K562 (cell line): ENCODE data around the gene TAF1D. TPM values are rescaled to one million over a fixed set of nuclear protein-coding genes. Genes with fewer than 3 reads are reported as not detected.

Experiments used
- ATAC-seq: fragments of 200-7000 bp; cut with Tn5 transposase; 3 replicates; pipeline ENCODE4 v1.9.1; 2020; ENCODE audit warnings: moderate library complexity
- BruUV-seq: library from RNA; stranded (reverse); fragments of 400-500 nt; replicated peaks from 2 replicates; lab custom pipeline; 2021; lab: Mats Ljungman, UMichigan
- CTCF ChIA-PET: fragments of 300-600 bp; formaldehyde crosslinking; extraction: SDS; loops from one replicate; lab custom pipeline; 2021; ENCODE audit warnings: low intra/inter-chr PET ratio; lab: Yijun Ruan, JAX
- POLR2A ChIA-PET: fragments of 300-600, 350-650 bp; sonication (Branson Sonifier 250); formaldehyde crosslinking; extraction: SDS; loops from one replicate; lab custom pipeline; 2021; ENCODE audit warnings: antibody characterized with exemption, inconsistent platforms; lab: Yijun Ruan, JAX
- DNase-seq, 4 experiments: peaks; one replicate each; pipeline versions ENCODE4 v3.0.0 to v3.0.0-alpha.2; 2011 to 2018; ENCODE audit warnings: low spot score in 3 of 4, mixed read lengths in 3 of 4; ENCODE audit errors: extremely low read depth in 1 of 4
- FAIRE-seq: peaks from 2 replicates; lab custom pipeline; 2011; peaks lifted over from hg19 to GRCh38; lab: Jason Lieb, UNC
- H2AFZ ChIP-seq: 2 replicates; pipeline ENCODE4 v1.6.0; 2011; ENCODE audit warnings: low read depth, low read length, control low read depth, inconsistent platforms
- H3K27ac ChIP-seq: fragments of 200-600 bp; 3 replicates; pipeline ENCODE4 v1.8.0; 2011; ENCODE audit warnings: low read depth, mild to moderate bottlenecking, control low read depth, inconsistent platforms, low read length, moderate library complexity, mixed read lengths; ENCODE audit errors: extremely low read depth
- H3K27me3 ChIP-seq, 2 experiments: fragments of 300-600 bp in 1 of 2; 2 replicates in 1 of 2; 3 replicates in 1 of 2; pipeline versions ENCODE4 v1.6.0 to v1.8.0; 2011; ENCODE audit warnings: inconsistent platforms in 2 of 2, low read length in 2 of 2, mild to moderate bottlenecking in 1 of 2, mixed read lengths in 1 of 2, moderate library complexity in 1 of 2; ENCODE audit not compliant: control insufficient read depth in 2 of 2, insufficient read depth in 2 of 2
- H3K36me3 ChIP-seq: fragments of 300-600 bp; 3 replicates; pipeline ENCODE4 v1.8.0; 2011; ENCODE audit warnings: mild to moderate bottlenecking, low read length, inconsistent platforms; ENCODE audit not compliant: control insufficient read depth, insufficient read depth
- H3K4me1 ChIP-seq, 2 experiments: fragments of 200-600 bp in 1 of 2; replicated peaks in 1 of 2; 2 replicates in 1 of 2; 3 replicates in 1 of 2; pipeline versions ENCODE4 v1.5.1 to v1.8.0; 2011; ENCODE audit warnings: inconsistent platforms in 2 of 2, low read length in 2 of 2, mild to moderate bottlenecking in 1 of 2, mixed read lengths in 1 of 2, moderate library complexity in 1 of 2; ENCODE audit not compliant: control insufficient read depth in 2 of 2, insufficient read depth in 2 of 2
- H3K4me2 ChIP-seq: 2 replicates; pipeline ENCODE4 v1.6.1; 2011; ENCODE audit warnings: low read length, control low read depth, inconsistent platforms, mixed read lengths; ENCODE audit not compliant: insufficient read depth
- H3K4me3 ChIP-seq: fragments of 200-600 bp; sonication (generic), shearing (Covaris generic); 2 replicates; pipeline ENCODE4 v1.5.1; 2016; ENCODE audit warnings: control low read depth, inconsistent platforms
- H3K79me2 ChIP-seq: fragments of 200-600 bp; 3 replicates; pipeline ENCODE4 v1.8.0; 2011; ENCODE audit warnings: low read length, inconsistent platforms; ENCODE audit not compliant: control insufficient read depth, insufficient read depth
- H3K9ac ChIP-seq, 2 experiments: 2 replicates each; pipeline versions ENCODE4 v1.6.0 to v1.6.1; 2011; ENCODE audit warnings: low read depth in 2 of 2, low read length in 2 of 2, control low read depth in 1 of 2, inconsistent platforms in 1 of 2, mild to moderate bottlenecking in 1 of 2, mixed read lengths in 1 of 2; ENCODE audit not compliant: insufficient read depth in 1 of 2
- H3K9me1 ChIP-seq: one replicate; pipeline ENCODE4 v1.6.0; 2011; ENCODE audit warnings: inconsistent platforms, mild to moderate bottlenecking, low read length, moderate library complexity; ENCODE audit not compliant: control insufficient read depth, insufficient read depth
- H3K9me3 ChIP-seq: replicated peaks from 2 replicates; pipeline ENCODE4 v1.5.1; 2011; ENCODE audit warnings: low read depth, low read length, inconsistent platforms; ENCODE audit not compliant: control insufficient read depth, insufficient read depth
- H4K20me1 ChIP-seq: replicated peaks from 2 replicates; pipeline ENCODE4 v1.6.1; 2011; ENCODE audit warnings: low read length, inconsistent platforms, mixed read lengths; ENCODE audit not compliant: control insufficient read depth, insufficient read depth
- CBFA2T3 ChIP-seq: fragments of 450-650 bp; IDR thresholded peaks from 2 replicates; pipeline ENCODE4 v1.6.1; 2017
- CEBPG ChIP-seq, 3 experiments: fragments of 200-800 bp in 1 of 3; sonication (Bioruptor generic) in 1 of 3; sonication (generic) in 1 of 3; formaldehyde crosslinking in 1 of 3; IDR thresholded peaks in 2 of 3; conservative IDR thresholded peaks in 1 of 3; 2 replicates each; pipeline versions ENCODE4 v1.6.1 to v1.8.0; 2016 to 2022; ENCODE audit warnings: missing compliant biosample characterization in 2 of 3, missing genetic modification characterization in 2 of 3, mild to moderate bottlenecking in 1 of 3, missing genetic modification reagents in 1 of 3
- ESRRB ChIP-seq: fragments of 250-450 bp; sonication (Bioruptor Pico); IDR thresholded peaks from 2 replicates; pipeline ENCODE4 v1.5.0; 2020; ENCODE audit warnings: mild to moderate bottlenecking, moderate library complexity, borderline replicate concordance
- ETV5 ChIP-seq: sonication (generic); formaldehyde crosslinking; IDR thresholded peaks from 2 replicates; pipeline ENCODE4 v1.4.0; 2020; ENCODE audit warnings: low read depth, mild to moderate bottlenecking, missing genetic modification reagents
- GABPB1 ChIP-seq: sonication (generic); formaldehyde crosslinking; IDR thresholded peaks from 2 replicates; pipeline ENCODE4 v1.8.0; 2022; ENCODE audit warnings: mild to moderate bottlenecking, missing genetic modification reagents
- HDAC1 ChIP-seq, 2 experiments: fragments of 450-650 bp; IDR thresholded peaks; 2 replicates each; pipeline ENCODE4 v1.6.1; 2016 to 2017; ENCODE audit warnings: inconsistent platforms in 1 of 2, mild to moderate bottlenecking in 1 of 2, moderate library complexity in 1 of 2
- HMGN3 ChIP-seq: IDR thresholded peaks from 2 replicates; pipeline ENCODE4 v1.6.1; 2011; ENCODE audit warnings: borderline replicate concordance, low read depth, mild to moderate bottlenecking, mixed read lengths, low read length; ENCODE audit not compliant: insufficient read length; ENCODE audit errors: extremely low read depth
- KLF1 ChIP-seq: fragments of 450-650 bp; IDR thresholded peaks from 2 replicates; pipeline ENCODE4 v1.6.1; 2016; ENCODE audit warnings: missing genetic modification characterization, missing compliant biosample characterization
- NR2C1 ChIP-seq, 2 experiments: fragments of 450-650 bp; IDR thresholded peaks; 2 replicates each; pipeline ENCODE4 v1.6.1; 2017; ENCODE audit warnings: mild to moderate bottlenecking in 2 of 2, antibody characterized with exemption in 1 of 2, inconsistent platforms in 1 of 2, missing compliant biosample characterization in 1 of 2, missing genetic modification characterization in 1 of 2
- SMAD4 ChIP-seq: fragments of 250-450 bp; sonication (Bioruptor Pico); conservative IDR thresholded peaks from 2 replicates; pipeline ENCODE4 v1.8.0; 2021; ENCODE audit warnings: inconsistent platforms, mild to moderate bottlenecking, moderate library complexity
- TEAD4 ChIP-seq, 2 experiments: sonication (generic) in 1 of 2; formaldehyde crosslinking in 1 of 2; IDR thresholded peaks; 2 replicates each; pipeline versions ENCODE4 v1.6.1 to v1.8.0; 2012 to 2022; ENCODE audit warnings: borderline replicate concordance in 1 of 2, inconsistent platforms in 1 of 2, low read length in 1 of 2, mild to moderate bottlenecking in 1 of 2, missing genetic modification reagents in 1 of 2
- ZBTB1 ChIP-seq: sonication (generic); formaldehyde crosslinking; IDR thresholded peaks from 2 replicates; pipeline ENCODE4 v1.8.1; 2023; ENCODE audit warnings: missing genetic modification reagents, low read depth, mild to moderate bottlenecking, borderline replicate concordance
- ZNF133 ChIP-seq: fragments of 250-450 bp; sonication (Bioruptor Pico); IDR thresholded peaks from 2 replicates; pipeline ENCODE4 v1.4.0; 2020; ENCODE audit warnings: mild to moderate bottlenecking
- WGBS: fragments of 100-300 bp; shearing (Covaris generic); methylation state at CpG from one replicate; pipeline ENCODE4 v1.1.6; 2016; ENCODE audit warnings: low coverage, mixed read lengths; ENCODE audit not compliant: insufficient coverage; ENCODE audit errors: missing lambda C conversion rate; 5-methylcytosine and 5-hydroxymethylcytosine counted together
- in situ Hi-C: fragments of 300-500 bp; cut with MboI; formaldehyde crosslinking; loops from 4 replicates; pipeline ENCODE4 v1.15.0; 2018; ENCODE audit warnings: inconsistent platforms, mixed read lengths
- intact Hi-C: fragments of 100-400 bp; cut with micrococcal nuclease; formaldehyde crosslinking; loops from 2 replicates; pipeline ENCODE4 v1.14.2; 2022
- polyA plus RNA-seq, 8 experiments: library from polyadenylated mRNA; depleted of rRNA in 4 of 8; stranded (reverse) in 5 of 8; unstranded in 3 of 8; fragments of >200 nt; fragmentation: Nextera tagmentation in 2 of 8; fragmentation: Illumina TruSeq in 1 of 8; extraction: Ambion mirVana in 2 of 8; extraction: Trizol in 1 of 8; gene quantifications; 2 replicates each; pipeline versions ENCODE4 v1.2.1 to v1.2.3, GENCODE V29; 2011 to 2014; ENCODE audit warnings: inconsistent platforms in 1 of 8, missing spikeins in 1 of 8
- total RNA-seq, 7 experiments: library from RNA; depleted of rRNA in 6 of 7; stranded (reverse); fragments of >200 nt in 6 of 7; fragmentation: Illumina TruSeq in 2 of 7; extraction: Trizol in 2 of 7; gene quantifications; 2 replicates each; pipeline versions ENCODE4 v1.2.1 to v1.2.3, GENCODE V29; 2011 to 2021; ENCODE audit warnings: low replicate concordance in 1 of 7
- TF ChIP-seq, protein P1 (sequence below): fragments of 250-450 bp; sonication (Bioruptor Pico); IDR thresholded peaks from 2 replicates; pipeline ENCODE4 v1.5.0; 2022; ENCODE audit warnings: mild to moderate bottlenecking
- TF ChIP-seq, protein P2 (sequence below), 2 experiments: fragments of 450-650 bp; IDR thresholded peaks; 2 replicates each; pipeline ENCODE4 v1.6.1; 2018; ENCODE audit warnings: mild to moderate bottlenecking in 2 of 2, low read depth in 1 of 2; ENCODE audit not compliant: partially characterized antibody in 2 of 2

The TAF1D gene
- total and polyA plus RNA-seq, 9 of the 15 experiments (the other 6 are each of a cell fraction or from before 2014, with no cell fraction given): 122 to 347 (median 250) TPM

DNA sequence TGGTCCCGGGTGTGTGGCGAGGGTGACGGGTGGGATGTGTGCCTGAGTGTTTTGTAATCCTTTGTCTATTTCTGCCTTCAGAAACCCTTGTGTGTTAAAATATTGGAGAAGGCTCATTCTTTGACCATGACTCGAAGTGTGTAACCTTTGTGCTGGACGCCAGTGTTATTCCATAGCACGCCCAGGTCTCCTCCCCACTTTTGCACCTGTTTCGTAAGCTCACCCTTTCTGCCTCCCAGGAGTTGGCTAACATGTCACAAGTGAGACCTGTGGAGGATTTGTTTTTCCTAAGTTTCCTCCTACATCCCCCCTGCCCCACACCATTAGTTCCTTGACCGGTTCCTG is 559 bp upstream of the TAF1D start:
- Histone ChIP-seq H3K36me3 (peaks cover 44% of the 10 kb centered on the region), H3K4me3 (peak overlapping the region; percentile 79), H4K20me1 (no peaks in the 10 kb centered on the region; the same call in none of the 2 replicates), H3K9me3 (no peaks in the 10 kb centered on the region), H3K27ac (peak overlapping the region; percentile 98), H3K79me2 (peaks cover 62% of the 10 kb centered on the region), H3K4me2 (peak overlapping the region; percentile 95), H2AFZ (peak overlapping the region; percentile 84), H3K27me3 (no peaks in the 10 kb centered on the region), H3K9ac (peak overlapping the region; percentile 99 to 100), H3K9me1 (no peaks in the 10 kb centered on the region), H3K4me1 (peaks cover 4 to 10% of the 10 kb centered on the region in 2 experiments; a peak in 4 of 5 replicates)
- ATAC-seq: peak; percentile 28
- ChIA-PET POLR2A (interaction anchor here (0.6 to 5.1 kb wide), 29 partner anchors 9 to 1074 kb away, joined by 3 to 98 read pairs (median 7); partner anchors contain the start of genes CEP295, MED17 and PANX1), CTCF (no interaction called here)
- no peak for FAIRE-seq
- TSS peak; percentile 89 for BruUV-seq
- under 1% methylated on average over 8 of the region's 8 CpGs for whole genome bisulfite sequencing
- intact Hi-C loops: loop anchor here (1.0 kb wide), 2 partner anchors 24 to 42 kb away; partner anchors contain the start of gene MED17
- in situ Hi-C loops: no loop called here
- peak; percentile 40 to 59 (median 52) for DNase-seq
- TF ChIP-seq TEAD4 (IDR thresholded peaks at IDR 0.05; ENCODE audit: low read length) (no peak), TEAD4 (CRISPR knock-in tag; IDR thresholded peaks at IDR 0.05; ENCODE audit: borderline replicate concordance) (no peak), NR2C1 (IDR thresholded peaks at IDR 0.05) (no peak), NR2C1 (tag; IDR thresholded peaks at IDR 0.05) (no peak), ZNF133 (CRISPR knock-in tag) (no peak), HMGN3 (peak; percentile 1), HDAC1 (IDR thresholded peaks at IDR 0.05) (peak in 1 of 2 experiments; percentile 9; a peak in 1 of 4 replicates), CBFA2T3 (no peak), KLF1 (tag) (no peak), ETV5 (CRISPR knock-in tag) (0 out of 2 replicates have a peak, but pooled peaks have one; percentile 45), SMAD4 (CRISPR knock-in tag) (no peak), ESRRB (no peak), ZBTB1 (CRISPR knock-in tag) (no peak), GABPB1 (CRISPR knock-in tag) (no peak), CEBPG (CRISPR knock-in tag; IDR thresholded peaks at IDR 0.05) (0 out of 2 replicates have a peak, but pooled peaks have one; percentile 58), CEBPG (tag; conservative IDR thresholded peaks at IDR 0.05 in 1 of 2, IDR thresholded peaks at IDR 0.05 in 1 of 2) (peak; percentile 59 to 87)
- TF ChIP-seq, protein P1, sequence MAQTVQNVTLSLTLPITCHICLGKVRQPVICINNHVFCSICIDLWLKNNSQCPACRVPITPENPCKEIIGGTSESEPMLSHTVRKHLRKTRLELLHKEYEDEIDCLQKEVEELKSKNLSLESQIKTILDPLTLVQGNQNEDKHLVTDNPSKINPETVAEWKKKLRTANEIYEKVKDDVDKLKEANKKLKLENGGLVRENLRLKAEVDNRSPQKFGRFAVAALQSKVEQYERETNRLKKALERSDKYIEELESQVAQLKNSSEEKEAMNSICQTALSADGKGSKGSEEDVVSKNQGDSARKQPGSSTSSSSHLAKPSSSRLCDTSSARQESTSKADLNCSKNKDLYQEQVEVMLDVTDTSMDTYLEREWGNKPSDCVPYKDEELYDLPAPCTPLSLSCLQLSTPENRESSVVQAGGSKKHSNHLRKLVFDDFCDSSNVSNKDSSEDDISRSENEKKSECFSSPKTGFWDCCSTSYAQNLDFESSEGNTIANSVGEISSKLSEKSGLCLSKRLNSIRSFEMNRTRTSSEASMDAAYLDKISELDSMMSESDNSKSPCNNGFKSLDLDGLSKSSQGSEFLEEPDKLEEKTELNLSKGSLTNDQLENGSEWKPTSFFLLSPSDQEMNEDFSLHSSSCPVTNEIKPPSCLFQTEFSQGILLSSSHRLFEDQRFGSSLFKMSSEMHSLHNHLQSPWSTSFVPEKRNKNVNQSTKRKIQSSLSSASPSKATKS (CRISPR knock-in tag): no peak
- TF ChIP-seq, protein P2, sequence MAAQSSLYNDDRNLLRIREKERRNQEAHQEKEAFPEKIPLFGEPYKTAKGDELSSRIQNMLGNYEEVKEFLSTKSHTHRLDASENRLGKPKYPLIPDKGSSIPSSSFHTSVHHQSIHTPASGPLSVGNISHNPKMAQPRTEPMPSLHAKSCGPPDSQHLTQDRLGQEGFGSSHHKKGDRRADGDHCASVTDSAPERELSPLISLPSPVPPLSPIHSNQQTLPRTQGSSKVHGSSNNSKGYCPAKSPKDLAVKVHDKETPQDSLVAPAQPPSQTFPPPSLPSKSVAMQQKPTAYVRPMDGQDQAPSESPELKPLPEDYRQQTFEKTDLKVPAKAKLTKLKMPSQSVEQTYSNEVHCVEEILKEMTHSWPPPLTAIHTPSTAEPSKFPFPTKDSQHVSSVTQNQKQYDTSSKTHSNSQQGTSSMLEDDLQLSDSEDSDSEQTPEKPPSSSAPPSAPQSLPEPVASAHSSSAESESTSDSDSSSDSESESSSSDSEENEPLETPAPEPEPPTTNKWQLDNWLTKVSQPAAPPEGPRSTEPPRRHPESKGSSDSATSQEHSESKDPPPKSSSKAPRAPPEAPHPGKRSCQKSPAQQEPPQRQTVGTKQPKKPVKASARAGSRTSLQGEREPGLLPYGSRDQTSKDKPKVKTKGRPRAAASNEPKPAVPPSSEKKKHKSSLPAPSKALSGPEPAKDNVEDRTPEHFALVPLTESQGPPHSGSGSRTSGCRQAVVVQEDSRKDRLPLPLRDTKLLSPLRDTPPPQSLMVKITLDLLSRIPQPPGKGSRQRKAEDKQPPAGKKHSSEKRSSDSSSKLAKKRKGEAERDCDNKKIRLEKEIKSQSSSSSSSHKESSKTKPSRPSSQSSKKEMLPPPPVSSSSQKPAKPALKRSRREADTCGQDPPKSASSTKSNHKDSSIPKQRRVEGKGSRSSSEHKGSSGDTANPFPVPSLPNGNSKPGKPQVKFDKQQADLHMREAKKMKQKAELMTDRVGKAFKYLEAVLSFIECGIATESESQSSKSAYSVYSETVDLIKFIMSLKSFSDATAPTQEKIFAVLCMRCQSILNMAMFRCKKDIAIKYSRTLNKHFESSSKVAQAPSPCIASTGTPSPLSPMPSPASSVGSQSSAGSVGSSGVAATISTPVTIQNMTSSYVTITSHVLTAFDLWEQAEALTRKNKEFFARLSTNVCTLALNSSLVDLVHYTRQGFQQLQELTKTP (IDR thresholded peaks at IDR 0.05; ENCODE audit: low read depth in 1 of 2, partially characterized antibody in 2 of 2): peak in 1 of 2 experiments; percentile 3
